ENCODE data around the gene DNAJB11.

GRCh38 chr3:186617036-186617946 lies 46.8 kb downstream of the DNAJB11 start:
- TF ChIP-seq CTCF (IDR thresholded peaks at IDR 0.05): peak; percentile 62 to 93 (median 78)
- TF ChIP-seq POLR2AphosphoS5 (IDR thresholded peaks at IDR 0.05): peak; percentile 59
- TF ChIP-seq POLR2A (IDR thresholded peaks at IDR 0.05): no peak

Data from prostate gland (tissue), 2 donors.